Activated T-cell treated with anti-CD3 and anti-CD28 coated beads, Interleukin-2, amount 50 U/mL, for 4 hours (primary cell): ENCODE data around the gene KLHDC7B. TPM values are rescaled to one million over a fixed set of nuclear protein-coding genes. Genes with fewer than 3 reads are reported as not detected.

ENCODE experiments used
- ATAC-seq, 2 donors: fragments of 200-7000 bp; cut with Tn5 transposase; one replicate each; pipeline ENCODE4 v1.10.0; 2021
- DNase-seq: peaks from one replicate; pipeline ENCODE4 v3.0.0-alpha.2; 2020
- H3K27me3 Mint-ChIP-seq: one replicate; pipeline ENCODE4 v1.8.0; 2021; ENCODE audit warnings: low read depth, mixed read lengths
- H3K36me3 Mint-ChIP-seq: one replicate; pipeline ENCODE4 v1.8.0; 2022; ENCODE audit warnings: mixed read lengths; ENCODE audit not compliant: insufficient read depth
- H3K4me1 Mint-ChIP-seq: one replicate; pipeline ENCODE4 v1.8.0; 2021; ENCODE audit warnings: low read depth, mixed read lengths
- H3K4me3 Mint-ChIP-seq: one replicate; pipeline ENCODE4 v1.8.0; 2021; ENCODE audit warnings: mild to moderate bottlenecking, moderate library complexity, mixed read lengths
- H3K9me3 Mint-ChIP-seq: one replicate; pipeline ENCODE4 v1.8.0; 2021; ENCODE audit warnings: mixed read lengths
- total RNA-seq, 3 donors: library from RNA; stranded (reverse); gene quantifications; one replicate each; pipeline ENCODE4 v1.2.1, GENCODE V29; 2021

The KLHDC7B gene
- total RNA-seq, 3 donors from 2014 or later, result 5.4 to 7.4 (median 6.4) TPM

DNA sequence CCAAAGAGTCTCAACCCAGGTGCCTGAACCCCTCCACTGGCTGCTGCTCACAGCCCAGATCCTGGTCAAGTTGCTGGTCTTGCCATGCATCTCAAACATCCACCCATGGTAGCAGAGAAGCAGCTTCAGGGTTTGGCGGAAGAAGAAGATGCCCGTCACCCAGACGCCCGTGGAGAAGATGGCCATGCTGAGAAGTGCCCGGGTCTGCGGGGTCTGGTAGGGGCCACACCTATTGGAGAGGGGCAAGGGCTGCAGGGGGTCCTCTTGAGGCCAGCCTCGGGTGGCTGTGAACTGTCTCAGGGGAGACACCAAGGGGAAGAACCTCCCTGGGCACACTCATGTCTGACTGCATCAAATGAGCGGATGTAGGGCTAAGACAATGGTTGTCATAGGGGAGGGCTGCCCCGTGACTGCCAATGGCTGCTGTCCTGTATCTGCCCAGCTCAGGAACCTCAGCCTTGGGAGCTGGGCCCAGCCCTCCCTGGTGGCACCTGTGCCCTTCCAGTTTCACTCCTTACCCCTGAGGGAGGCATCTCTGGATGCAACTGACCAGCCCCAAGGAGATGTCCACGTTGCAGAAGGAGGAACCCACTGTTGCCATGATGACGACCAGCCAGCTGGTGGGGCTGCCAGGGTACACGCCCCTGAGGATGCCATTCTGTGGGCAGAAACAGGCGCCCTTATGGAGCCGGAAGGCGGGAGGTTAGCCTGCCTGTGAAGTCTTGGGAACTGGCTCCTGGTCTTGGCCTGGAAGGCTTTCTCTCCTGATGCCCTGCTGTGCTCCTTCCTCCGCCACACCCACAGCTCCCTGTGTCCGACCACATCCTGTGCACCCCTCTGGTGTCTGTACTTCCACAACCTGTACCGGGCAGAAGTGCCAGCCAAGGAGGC, 31.4 kb downstream of the KLHDC7B start:
- no peak for DNase-seq
- Mint-ChIP-seq H3K9me3 (no peaks in the 10 kb centered on the region), H3K36me3 (peaks cover 5% of the 10 kb centered on the region), H3K27me3 (no peaks in the 10 kb centered on the region), H3K4me1 (peaks cover 17% of the 10 kb centered on the region), H3K4me3 (no peak overlapping the region)
- ATAC-seq, result no peak

DNA sequence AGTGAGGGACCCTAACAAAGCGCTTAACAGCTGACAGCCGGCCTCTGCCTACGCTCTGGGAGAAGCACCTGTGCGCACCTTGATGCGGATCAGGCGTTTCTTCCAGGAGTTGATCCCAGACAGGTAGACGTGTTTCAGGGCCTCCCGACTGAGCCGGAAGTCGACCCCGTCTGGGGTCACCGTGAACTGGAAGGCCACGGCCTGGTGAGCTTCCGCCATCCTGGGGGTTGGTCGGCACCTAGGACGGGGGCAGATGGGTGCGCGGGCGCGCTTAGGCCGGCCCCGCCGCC, 31.9 kb downstream of the KLHDC7B start:
- H3K4me3 Mint-ChIP-seq, result no peak overlapping the region
- DNase-seq (no peak), ATAC-seq (no peak)
- H3K4me1 Mint-ChIP-seq, result peaks cover 17% of the 10 kb centered on the region
- H3K36me3 Mint-ChIP-seq, result peaks cover 5% of the 10 kb centered on the region
- no peaks in the 10 kb centered on the region for H3K27me3 Mint-ChIP-seq
- H3K9me3 Mint-ChIP-seq, result no peaks in the 10 kb centered on the region

DNA sequence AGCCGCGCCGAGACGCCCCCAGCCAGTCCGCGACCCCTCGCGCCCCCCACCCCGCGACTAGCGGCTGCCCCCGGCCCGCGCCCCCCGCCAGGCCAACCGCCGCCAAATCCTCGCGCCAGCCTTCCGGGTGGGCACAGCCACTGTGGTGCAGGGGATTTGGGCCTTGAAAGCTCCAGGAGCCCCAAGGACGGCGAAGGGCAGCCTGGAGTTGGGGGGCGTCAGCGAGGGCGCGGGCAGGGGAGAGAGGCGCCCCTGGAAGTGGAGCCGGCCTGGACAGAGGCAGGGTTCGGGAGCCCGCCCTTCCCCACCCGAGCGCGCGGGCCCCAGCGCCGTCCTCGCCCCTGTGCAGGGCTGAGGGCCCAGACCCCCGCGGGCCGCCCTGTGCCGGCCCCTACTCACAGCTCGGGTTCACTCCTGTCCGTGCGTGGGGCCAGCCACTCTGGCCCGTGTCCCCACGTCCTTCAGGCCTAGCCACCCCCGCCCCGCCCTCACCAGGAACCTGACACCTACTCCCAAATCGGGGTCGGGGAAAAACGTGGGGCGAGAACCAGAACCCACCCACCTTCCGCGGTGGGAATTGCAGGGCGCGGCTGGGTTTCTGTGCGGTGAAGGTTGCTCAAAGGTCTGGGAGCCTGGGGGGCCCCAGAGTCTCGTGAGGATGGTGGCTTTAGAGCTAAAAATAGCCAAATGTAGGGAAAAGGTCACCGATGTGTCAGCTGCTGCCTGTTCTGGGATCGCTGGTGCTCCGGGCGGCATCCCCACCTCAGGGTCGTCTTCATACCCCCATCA, 32.5 kb downstream of the KLHDC7B start, which contains the start of gene CPT1B:
TSS of gene CPT1B (minus strand) at position 441 of the 789 bp plus-strand sequence. CDS start 512 bp downstream, outside the sequence.
- Mint-ChIP-seq H3K36me3 (peaks cover 5% of the 10 kb centered on the region), H3K4me3 (no peak within 1 kb of the TSS), H3K9me3 (no peaks in the 10 kb centered on the region), H3K27me3 (no peaks in the 10 kb centered on the region), H3K4me1 (peaks cover 17% of the 10 kb centered on the region)
- ATAC-seq, result no peak
- DNase-seq, result no peak

- DNase-seq (no peak), ATAC-seq (no peak)
- no peak overlapping the region for H3K4me3 Mint-ChIP-seq
- H3K36me3 Mint-ChIP-seq, result peaks cover 5% of the 10 kb centered on the region
- H3K9me3 Mint-ChIP-seq, result no peaks in the 10 kb centered on the region
- no peaks in the 10 kb centered on the region for H3K27me3 Mint-ChIP-seq
- H3K4me1 Mint-ChIP-seq, result peaks cover 22% of the 10 kb centered on the region
Observed at GRCh38 chr22:50578776-50579310, 33.1 kb downstream of the KLHDC7B start.

- Mint-ChIP-seq H3K4me3 (no peak overlapping the region), H3K9me3 (no peaks in the 10 kb centered on the region), H3K27me3 (no peaks in the 10 kb centered on the region), H3K4me1 (peaks cover 23% of the 10 kb centered on the region), H3K36me3 (peaks cover 5% of the 10 kb centered on the region)
- ATAC-seq (no peak), DNase-seq (no peak)
Observed at GRCh38 chr22:50579752-50580151, 34.1 kb downstream of the KLHDC7B start.

GRCh38 chr22:50581031-50581949, 35.6 kb downstream of the KLHDC7B start:
- no peak for ATAC-seq
- Mint-ChIP-seq H3K4me3 (peak overlapping the region; percentile 84), H3K36me3 (peaks cover 5% of the 10 kb centered on the region)

DNA sequence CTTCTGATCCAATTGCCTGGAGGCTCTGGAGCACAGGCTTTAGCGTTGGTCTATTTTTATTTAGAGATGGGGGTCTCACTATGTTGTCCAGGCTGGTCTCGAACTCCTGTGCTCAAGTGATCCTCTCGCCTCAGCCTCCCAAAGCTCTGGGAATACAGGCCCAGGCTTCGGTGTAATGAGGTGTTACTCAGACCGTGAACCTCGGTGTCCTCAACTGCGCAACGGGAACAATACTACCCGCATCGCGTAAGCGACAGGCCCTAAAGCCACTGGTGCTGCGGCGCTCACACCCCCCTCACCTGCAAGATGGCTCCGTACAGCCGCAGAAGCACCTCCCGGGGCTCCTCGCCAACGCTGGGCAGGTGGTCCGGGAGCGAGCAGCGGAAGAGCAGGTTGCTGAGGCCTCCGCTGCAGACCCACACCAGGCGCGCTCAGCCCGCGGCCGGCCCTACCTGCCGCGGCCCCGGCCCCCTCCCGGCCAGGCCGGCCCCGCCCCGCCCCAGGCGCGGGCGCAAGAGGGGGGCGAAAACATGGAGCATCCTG, 36.3 kb downstream of the KLHDC7B start:
- Mint-ChIP-seq H3K36me3 (peaks cover 5% of the 10 kb centered on the region), H3K27me3 (no peaks in the 10 kb centered on the region), H3K4me1 (peaks cover 23% of the 10 kb centered on the region), H3K9me3 (no peaks in the 10 kb centered on the region), H3K4me3 (peak overlapping the region; percentile 88)
- DNase-seq, result peak; percentile 18
- ATAC-seq, result peak; percentile 2 to 4

More at GRCh38 chr22:50581031-50581949, 35.6 kb downstream of the KLHDC7B start:
- no peak for DNase-seq
- Mint-ChIP-seq H3K9me3 (no peaks in the 10 kb centered on the region), H3K4me1 (peaks cover 23% of the 10 kb centered on the region), H3K27me3 (no peaks in the 10 kb centered on the region)

- peaks cover 17% of the 10 kb centered on the region for H3K4me1 Mint-ChIP-seq
- H3K9me3 Mint-ChIP-seq, result no peaks in the 10 kb centered on the region
- ATAC-seq (peak; percentile 96), DNase-seq (peak; percentile 96)
- peak within 1 kb of the TSS; percentile 88 for H3K4me3 Mint-ChIP-seq
- peaks cover 5% of the 10 kb centered on the region for H3K36me3 Mint-ChIP-seq
- H3K27me3 Mint-ChIP-seq, result no peaks in the 10 kb centered on the region
Observed at GRCh38 chr22:50582493-50583293, 37.0 kb downstream of the KLHDC7B start, which contains the start of gene CHKB. TSS of gene CHKB (minus strand) at chr22:50582849. CDS start at chr22:50582781, 68 bp downstream.

GRCh38 chr22:50583294-50583861, 37.7 kb downstream of the KLHDC7B start:
- peak overlapping the region; percentile 88 for H3K4me3 Mint-ChIP-seq
- H3K9me3 Mint-ChIP-seq, result no peaks in the 10 kb centered on the region
- peaks cover 5% of the 10 kb centered on the region for H3K36me3 Mint-ChIP-seq
- ATAC-seq, result peak; percentile 8 to 14
- no peak for DNase-seq
- H3K27me3 Mint-ChIP-seq, result no peaks in the 10 kb centered on the region
- peaks cover 16% of the 10 kb centered on the region for H3K4me1 Mint-ChIP-seq

DNA sequence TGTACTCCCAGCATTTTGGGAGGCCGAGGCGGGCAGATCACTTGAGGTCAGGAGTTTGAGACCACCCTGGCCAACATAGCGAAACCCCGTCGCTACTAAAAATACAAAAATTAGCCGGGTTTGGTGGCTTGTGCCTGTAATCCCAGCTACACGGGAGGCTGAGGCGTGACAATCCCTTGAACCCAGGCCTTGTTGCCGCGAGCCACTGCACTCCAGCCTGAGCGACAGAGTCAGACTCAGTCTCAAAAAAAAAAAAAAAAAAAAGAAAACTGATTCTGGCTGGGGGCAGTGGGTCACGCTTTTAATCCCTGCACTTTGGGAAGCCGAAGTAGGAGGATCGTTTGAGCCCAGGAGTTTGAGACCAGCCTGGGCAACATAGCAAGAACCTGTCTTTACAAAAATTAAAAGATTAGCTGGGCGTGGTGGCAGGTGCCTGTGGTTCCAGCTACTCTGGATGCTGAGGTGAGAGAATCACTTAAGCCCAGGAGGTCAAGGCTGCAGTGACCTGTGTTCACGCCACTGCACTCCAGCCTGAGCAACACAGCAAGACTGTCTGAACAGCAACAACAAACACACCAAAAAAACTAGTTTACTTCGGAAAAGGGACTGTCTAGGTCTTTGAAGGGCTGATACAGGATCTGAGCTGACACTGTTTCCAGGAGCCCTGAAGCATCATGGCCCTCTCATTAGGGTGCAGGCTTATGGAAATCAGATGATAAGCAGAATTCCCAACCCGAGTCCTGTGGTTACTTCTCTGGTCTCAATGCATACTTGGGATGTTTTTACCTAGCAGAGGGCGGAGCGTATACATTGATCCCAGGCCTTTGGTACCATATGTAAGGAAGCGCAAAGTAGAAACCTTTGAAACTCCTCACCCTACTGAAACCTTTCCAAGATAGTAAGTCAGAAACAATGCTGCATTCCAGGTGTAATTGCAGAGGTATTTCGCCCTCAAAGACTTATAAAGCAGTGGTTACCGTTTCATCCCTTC, 38.7 kb downstream of the KLHDC7B start:
- DNase-seq (no peak), ATAC-seq (no peak)
- Mint-ChIP-seq H3K4me1 (peaks cover 16% of the 10 kb centered on the region), H3K4me3 (peak overlapping the region; percentile 88), H3K9me3 (no peaks in the 10 kb centered on the region), H3K27me3 (no peaks in the 10 kb centered on the region), H3K36me3 (peaks cover 5% of the 10 kb centered on the region)

DNA sequence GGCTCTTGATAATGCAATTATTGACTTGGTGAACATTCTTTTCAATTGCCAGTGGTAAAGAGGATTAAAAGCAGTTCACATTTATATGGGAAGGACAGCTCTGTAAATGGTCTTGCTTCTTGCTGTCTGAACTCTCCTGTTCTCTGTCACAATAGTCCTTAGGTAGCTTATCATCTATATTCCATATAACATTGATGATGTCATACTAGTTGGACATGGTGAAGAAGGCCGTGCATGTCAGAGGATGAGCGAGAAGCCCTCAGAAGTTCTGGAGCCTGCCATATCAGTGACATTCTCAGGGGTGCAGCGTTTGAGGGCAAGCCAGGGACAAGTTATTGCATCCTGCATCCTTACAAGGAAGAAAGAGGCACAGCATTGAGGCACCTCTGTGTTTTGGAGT, 39.5 kb downstream of the KLHDC7B start:
- Mint-ChIP-seq H3K4me3 (no peak overlapping the region), H3K27me3 (no peaks in the 10 kb centered on the region), H3K9me3 (no peaks in the 10 kb centered on the region), H3K36me3 (peaks cover under 1% of the 10 kb centered on the region), H3K4me1 (peaks cover 12% of the 10 kb centered on the region)
- ATAC-seq (no peak), DNase-seq (no peak)

DNA sequence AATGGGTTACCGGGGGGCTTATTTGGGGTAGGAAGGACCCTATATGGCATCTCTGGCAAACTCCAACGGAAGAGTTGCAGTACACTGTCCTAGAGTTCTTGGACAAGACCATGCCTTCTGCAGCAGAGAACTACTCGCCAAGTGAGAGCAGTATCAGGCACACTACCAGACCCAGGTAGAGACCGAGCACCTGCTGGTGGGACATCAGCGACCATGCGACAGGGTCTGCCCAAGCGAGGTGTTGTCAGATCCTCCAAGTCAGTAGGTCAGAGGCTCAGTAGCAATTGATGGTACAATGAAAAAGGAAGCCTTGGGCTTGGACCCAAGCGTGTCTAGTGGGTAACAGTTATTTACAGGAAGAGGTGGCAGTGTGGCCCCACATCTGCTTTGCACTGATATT, 40.1 kb downstream of the KLHDC7B start:
- Mint-ChIP-seq H3K4me3 (no peak overlapping the region), H3K4me1 (peaks cover 10% of the 10 kb centered on the region), H3K27me3 (no peaks in the 10 kb centered on the region), H3K36me3 (no peaks in the 10 kb centered on the region), H3K9me3 (no peaks in the 10 kb centered on the region)
- ATAC-seq (no peak), DNase-seq (no peak)
